Heart left ventricle (tissue), 16 donors: ENCODE data around the gene SERINC3. TPM values are rescaled to one million over a fixed set of nuclear protein-coding genes. Genes with fewer than 3 reads are reported as not detected.

ENCODE experiments used
- ATAC-seq, 4 donors: fragments of 200-7000 bp; cut with Tn5 transposase; one replicate each; pipeline ENCODE4 v1.9.1; 2020 to 2022; ENCODE audit warnings: moderate library complexity in 4 of 4, mild to moderate bottlenecking in 3 of 4, moderate number of reproducible peaks in 1 of 4
- DNase-seq, 5 donors: peaks; one replicate each; pipeline ENCODE4 v3.0.0-alpha.2; 2020
- H3K27ac ChIP-seq, 12 donors: fragments of 200-600 bp; sonication (generic) in 4 of 12; one replicate each; pipeline versions ENCODE4 v1.5.0 to v1.8.0; 2016 to 2022; ENCODE audit warnings: mild to moderate bottlenecking in 2 of 12
- H3K27me3 ChIP-seq, 9 donors: fragments of 200-600 bp; sonication (generic) in 2 of 9; one replicate each; pipeline versions ENCODE4 v1.5.1 to v1.8.0; 2016 to 2022; ENCODE audit warnings: mild to moderate bottlenecking in 3 of 9
- H3K36me3 ChIP-seq, 9 donors: fragments of 200-600 bp; sonication (generic) in 2 of 9; one replicate each; pipeline versions ENCODE4 v1.5.0 to v1.8.0; 2018 to 2022; ENCODE audit warnings: mild to moderate bottlenecking in 2 of 9
- H3K4me1 ChIP-seq, 12 donors: fragments of 200-600 bp; sonication (generic) in 4 of 12; one replicate each; pipeline versions ENCODE4 v1.5.0 to v1.8.0; 2016 to 2022; ENCODE audit warnings: mild to moderate bottlenecking in 3 of 12
- H3K4me3 ChIP-seq, 12 donors: fragments of 200-600 bp; sonication (generic) in 4 of 12; one replicate each; pipeline versions ENCODE4 v1.5.0 to v1.8.0; 2017 to 2022; ENCODE audit warnings: mild to moderate bottlenecking in 9 of 12, moderate library complexity in 4 of 12
- H3K9me3 ChIP-seq, 12 donors: fragments of 200-600 bp; sonication (generic) in 4 of 12; one replicate each; pipeline versions ENCODE4 v1.5.0 to v1.8.0; 2016 to 2022; ENCODE audit warnings: mild to moderate bottlenecking in 1 of 12
- CTCF ChIP-seq, 12 donors: fragments of 200-600 bp; sonication (generic) in 4 of 12; IDR thresholded peaks; one replicate each; pipeline versions ENCODE4 v1.5.0 to v1.8.0; 2018 to 2022; ENCODE audit warnings: antibody characterized with exemption in 12 of 12, mild to moderate bottlenecking in 5 of 12
- POLR2A ChIP-seq, 2 donors: fragments of 450-650 bp; IDR thresholded peaks; one replicate each; pipeline ENCODE4 v1.6.1; 2017; ENCODE audit warnings: antibody characterized with exemption in 2 of 2, mild to moderate bottlenecking in 2 of 2, moderate library complexity in 2 of 2
- WGBS, 4 donors: extraction: QIAGEN DNeasy Blood & Tissue Kit in 2 of 4; methylation state at CpG; one replicate each; pipeline versions ENCODE4 v1.1.5 to v1.1.7; 2013 to 2018; 5-methylcytosine and 5-hydroxymethylcytosine counted together
- intact Hi-C, 10 donors: fragments of 100-400 bp; cut with DNase I; formaldehyde crosslinking; loops; one replicate each; pipeline versions ENCODE4 v1.11.1 to v1.14.2; 2022
- polyA plus RNA-seq, 2 donors: library from polyadenylated mRNA; stranded (reverse); fragments of 200-250 nt; gene quantifications; one replicate each; pipeline ENCODE4 v1.2.3, GENCODE V29; 2013
- total RNA-seq, 9 donors: library from RNA; depleted of rRNA in 2 of 9; stranded (reverse); fragments of >200 nt in 2 of 9; fragmentation: NEBNext Ultra II Directional in 3 of 9; extraction: Animal tissue kit (Norgen Biotek cat#: 25700) in 3 of 9; gene quantifications; one replicate each; pipeline versions ENCODE4 v1.1.0 to v1.2.4, GENCODE V29; 2016 to 2023
- donor health status: ischemic (EF 13 %, LVEDD 7.1; RV severe dilation, severe dysfunction).
- donor health status: healthy with polysubstance abuse.
- donor health status: DM: no; HTN: yes; CAD: no.
- donor health status: DM: no; HTN: no; CAD: no.
- donor health status: ischemic (EF 25% LVEDD 6.9; RV normal size, moderate dysfunction).
- donor health status: ischemic (EF 25% LVEDD 5.7; RV mildly dilated, moderate dysfunction).
- donor health status: healthy.
- donor health status: DM: yes; HTN: yes; CAD: no.
- donor health status: ischemic (EF 35%, LVEDD 5.7; RV mildly dilated, moderate dysfunction).
- donor health status: nonischemic (EF 11% LVEDD 7.7; RV severe dilation, severe dysfunction).
- donor health status: DM: yes; HTN: yes; CAD: no.
- donor health status: PGD.
- donor health status: ischemic (EF 29% LVEDD 5.4; RV normal size, mild dysfunction).
- donor health status: nonischemic (EF 23%, LVEDD 6.1; RV moderate dilation, normal function).

SERINC3 gene
- total and polyA plus RNA-seq, 11 donors: 32.9 to 114 (median 96.2) TPM

GRCh38 chr20:44456611-44457010 is 65.3 kb downstream of the SERINC3 start:
- no peaks in the 10 kb centered on the region for H3K4me1 ChIP-seq
- ATAC-seq (no peak), DNase-seq (no peak)
- intact Hi-C loops: loop anchor here in 5 of 10 donors (5.0 to 10.0 kb wide), 4 partner anchors 62 to 239 kb away; no protein-coding TSS in a partner anchor
- no peak overlapping the region for H3K4me3 ChIP-seq
- no peak for TF ChIP-seq POLR2A (IDR thresholded peaks at IDR 0.05)
- TF ChIP-seq CTCF (IDR thresholded peaks at IDR 0.05): no peak
- no peak overlapping the region for H3K27ac ChIP-seq
- WGBS, 4 donors: 86 to 93% (median 92%) methylated on average over 8 of the region's 8 CpGs
- no peaks in the 10 kb centered on the region for H3K27me3 ChIP-seq
- no peaks in the 10 kb centered on the region for H3K36me3 ChIP-seq
- H3K9me3 ChIP-seq: no peaks in the 10 kb centered on the region

- intact Hi-C loops: loop anchor here in 5 of 10 donors (5.0 to 10.0 kb wide), 4 partner anchors 60 to 238 kb away; no protein-coding TSS in a partner anchor
- TF ChIP-seq POLR2A (IDR thresholded peaks at IDR 0.05): no peak
- TF ChIP-seq CTCF (IDR thresholded peaks at IDR 0.05): no peak
- Histone ChIP-seq H3K27ac (no peak overlapping the region), H3K4me1 (no peaks in the 10 kb centered on the region), H3K36me3 (no peaks in the 10 kb centered on the region), H3K4me3 (no peak overlapping the region), H3K9me3 (no peaks in the 10 kb centered on the region), H3K27me3 (no peaks in the 10 kb centered on the region)
- ATAC-seq: no peak
- 55 to 63% (median 58%) methylated on average over 3 of the region's 3 CpGs for WGBS, 4 donors
- no peak for DNase-seq
Observed at GRCh38 chr20:44455126-44455525, 66.7 kb downstream of the SERINC3 start.

GRCh38 chr20:44454306-44454963 is 67.4 kb downstream of the SERINC3 start:
- WGBS, 4 donors: 89 to 90% (median 90%) methylated on average over 7 of the region's 7 CpGs
- intact Hi-C loops: loop anchor here in 1 of 10 donors (10.0 kb wide), 1 partner anchor 60 kb away; no protein-coding TSS in a partner anchor

More at GRCh38 chr20:44454306-44454963, 67.4 kb downstream of the SERINC3 start:
- no peaks in the 10 kb centered on the region for H3K9me3 ChIP-seq
- no peak overlapping the region for H3K4me3 ChIP-seq
- ATAC-seq (no peak), DNase-seq (no peak)
- TF ChIP-seq POLR2A (IDR thresholded peaks at IDR 0.05) (no peak), CTCF (IDR thresholded peaks at IDR 0.05) (no peak)
- H3K36me3 ChIP-seq: no peaks in the 10 kb centered on the region
- no peaks in the 10 kb centered on the region for H3K4me1 ChIP-seq
- H3K27me3 ChIP-seq: peaks cover 0 to 2% (median 0%) of the 10 kb centered on the region in 9 donors
- H3K27ac ChIP-seq: no peak overlapping the region
